GM23338 (cell line): Measurements from ENCODE around the gene SSU72. TPM values are rescaled to one million over a fixed set of nuclear protein-coding genes. Genes with fewer than 3 reads are reported as not detected.
A peak's percentile ranks its signal among the peaks of the same experiment; 100 is the strongest.

Experiments used
- ATAC-seq: fragments of 200-7000 bp; cut with Tn5 transposase; 3 replicates; pipeline ENCODE4 v1.9.1; 2020
- DNase-seq: peaks from one replicate; pipeline ENCODE4 v3.0.0-alpha.2; 2015; ENCODE audit warnings: low spot score
- H2AFZ ChIP-seq: fragments of 200-600 bp; sonication (generic); 2 replicates; pipeline ENCODE4 v1.8.0; 2016; ENCODE audit warnings: antibody characterized with exemption, mild to moderate bottlenecking, moderate library complexity
- H3F3A ChIP-seq: fragments of 200-600 bp; sonication (generic); replicated peaks from 2 replicates; pipeline ENCODE4 v1.8.0; 2017; ENCODE audit warnings: antibody characterized with exemption, mixed run types, low read depth
- H3K27ac ChIP-seq: fragments of 200-600 bp; sonication (generic); 2 replicates; pipeline ENCODE4 v1.6.1; 2016; ENCODE audit warnings: low read depth
- H3K27me3 ChIP-seq: fragments of 200-600 bp; sonication (generic); 2 replicates; pipeline ENCODE4 v1.8.0; 2016; ENCODE audit warnings: mild to moderate bottlenecking, mixed run types, moderate library complexity; ENCODE audit not compliant: insufficient read depth
- H3K36me3 ChIP-seq: fragments of 200-600 bp; sonication (generic); 2 replicates; pipeline ENCODE4 v1.8.0; 2016; ENCODE audit warnings: mild to moderate bottlenecking; ENCODE audit not compliant: insufficient read depth
- H3K4me1 ChIP-seq: fragments of 200-600 bp; sonication (generic); 2 replicates; pipeline ENCODE4 v1.8.0; 2016; ENCODE audit warnings: mild to moderate bottlenecking, moderate library complexity; ENCODE audit not compliant: insufficient read depth
- H3K4me2 ChIP-seq: fragments of 200-600 bp; sonication (generic); 2 replicates; pipeline ENCODE4 v1.7.1; 2017; ENCODE audit warnings: mixed run types
- H3K4me3 ChIP-seq: fragments of 200-600 bp; sonication (generic); 2 replicates; pipeline ENCODE4 v1.6.1; 2016; ENCODE audit warnings: mixed run types
- H3K79me2 ChIP-seq: fragments of 200-600 bp; sonication (generic); replicated peaks from 2 replicates; pipeline ENCODE4 v1.8.0; 2017; ENCODE audit warnings: mild to moderate bottlenecking; ENCODE audit not compliant: insufficient read depth
- H3K9me2 ChIP-seq: fragments of 200-600 bp; sonication (generic); 2 replicates; pipeline ENCODE4 v1.8.0; 2017; ENCODE audit not compliant: insufficient read depth
- H4K20me1 ChIP-seq: fragments of 200-600 bp; sonication (generic); replicated peaks from 2 replicates; pipeline ENCODE4 v1.8.0; 2017; ENCODE audit warnings: mild to moderate bottlenecking; ENCODE audit not compliant: insufficient read depth
- H3K27ac Mint-ChIP-seq: 2 replicates; pipeline ENCODE4 v1.8.0; 2020; ENCODE audit warnings: inconsistent platforms, mild to moderate bottlenecking, moderate library complexity, mixed read lengths
- H3K27me3 Mint-ChIP-seq: 3 replicates; pipeline ENCODE4 v1.8.0; 2022; ENCODE audit warnings: low read depth, mild to moderate bottlenecking, moderate library complexity, mixed read lengths, inconsistent platforms; ENCODE audit not compliant: insufficient read depth, poor library complexity
- H3K36me3 Mint-ChIP-seq: 3 replicates; pipeline ENCODE4 v1.8.0; 2021; ENCODE audit warnings: low read depth, mild to moderate bottlenecking, inconsistent platforms, moderate library complexity, mixed read lengths
- H3K4me1 Mint-ChIP-seq: 3 replicates; pipeline ENCODE4 v1.8.0; 2020; ENCODE audit warnings: mild to moderate bottlenecking, inconsistent platforms, mixed read lengths
- H3K4me3 Mint-ChIP-seq: 3 replicates; pipeline ENCODE4 v1.8.0; 2021; ENCODE audit warnings: moderate library complexity, mild to moderate bottlenecking, inconsistent platforms, mixed read lengths
- H3K9me3 Mint-ChIP-seq: 3 replicates; pipeline ENCODE4 v1.8.0; 2020; ENCODE audit warnings: moderate library complexity, mild to moderate bottlenecking, inconsistent platforms, mixed read lengths
- ETS1 ChIP-seq: IDR thresholded peaks from 2 replicates; pipeline ENCODE4 v1.6.1; 2016; ENCODE audit warnings: antibody characterized with exemption
- EZH2phosphoT487 ChIP-seq: fragments of 200-600 bp; sonication (generic); IDR thresholded peaks from one replicate; pipeline ENCODE4 v1.8.1; 2018; ENCODE audit warnings: antibody characterized with exemption; ENCODE audit not compliant: unreplicated experiment
- NANOG ChIP-seq: IDR thresholded peaks from 2 replicates; pipeline ENCODE4 v1.6.1; 2016; ENCODE audit warnings: antibody characterized with exemption, borderline replicate concordance
- STAT1 ChIP-seq: IDR thresholded peaks from one replicate; pipeline ENCODE4 v1.6.1; 2016; ENCODE audit warnings: antibody characterized with exemption; ENCODE audit not compliant: unreplicated experiment
- ZNF114 ChIP-seq: fragments of 250-450 bp; sonication (Bioruptor Pico); IDR thresholded peaks from 2 replicates; pipeline ENCODE4 v1.5.0; 2020; ENCODE audit warnings: mild to moderate bottlenecking, moderate library complexity
- ZNF462 ChIP-seq: fragments of 250-450 bp; sonication (Bioruptor Pico); IDR thresholded peaks from 2 replicates; pipeline ENCODE4 v1.5.0; 2020; ENCODE audit warnings: mild to moderate bottlenecking, moderate library complexity
- polyA plus RNA-seq: library from polyadenylated mRNA; unstranded; fragments of >200 nt; fragmentation: Nextera tagmentation; extraction: Ambion mirVana; gene quantifications from 2 replicates; pipeline ENCODE4 v1.2.1, GENCODE V29; 2016
- total RNA-seq: library from RNA; depleted of rRNA; stranded (reverse); fragments of >200 nt; shearing (Covaris generic); gene quantifications from 2 replicates; pipeline ENCODE4 v1.2.3, GENCODE V29; 2014
- TF ChIP-seq, protein P1 (sequence below), 2 experiments: fragments of 200-600 bp in 1 of 2; sonication (generic) in 1 of 2; conservative IDR thresholded peaks; 2 replicates each; pipeline versions ENCODE4 v1.5.1 to v1.6.1; 2016 to 2017; ENCODE audit warnings: antibody characterized with exemption in 2 of 2, low read depth in 2 of 2, mild to moderate bottlenecking in 2 of 2, moderate library complexity in 1 of 2

SSU72 gene
- total and polyA plus RNA-seq, 2 experiments from 2014 or later, result 148 to 248 TPM

- TF ChIP-seq ZNF462, result no peak
- no peak for TF ChIP-seq ZNF114 (CRISPR knock-in tag)
- TF ChIP-seq, protein P1, sequence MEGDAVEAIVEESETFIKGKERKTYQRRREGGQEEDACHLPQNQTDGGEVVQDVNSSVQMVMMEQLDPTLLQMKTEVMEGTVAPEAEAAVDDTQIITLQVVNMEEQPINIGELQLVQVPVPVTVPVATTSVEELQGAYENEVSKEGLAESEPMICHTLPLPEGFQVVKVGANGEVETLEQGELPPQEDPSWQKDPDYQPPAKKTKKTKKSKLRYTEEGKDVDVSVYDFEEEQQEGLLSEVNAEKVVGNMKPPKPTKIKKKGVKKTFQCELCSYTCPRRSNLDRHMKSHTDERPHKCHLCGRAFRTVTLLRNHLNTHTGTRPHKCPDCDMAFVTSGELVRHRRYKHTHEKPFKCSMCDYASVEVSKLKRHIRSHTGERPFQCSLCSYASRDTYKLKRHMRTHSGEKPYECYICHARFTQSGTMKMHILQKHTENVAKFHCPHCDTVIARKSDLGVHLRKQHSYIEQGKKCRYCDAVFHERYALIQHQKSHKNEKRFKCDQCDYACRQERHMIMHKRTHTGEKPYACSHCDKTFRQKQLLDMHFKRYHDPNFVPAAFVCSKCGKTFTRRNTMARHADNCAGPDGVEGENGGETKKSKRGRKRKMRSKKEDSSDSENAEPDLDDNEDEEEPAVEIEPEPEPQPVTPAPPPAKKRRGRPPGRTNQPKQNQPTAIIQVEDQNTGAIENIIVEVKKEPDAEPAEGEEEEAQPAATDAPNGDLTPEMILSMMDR (conservative IDR thresholded peaks at IDR 0.05; ENCODE audit: low read depth in 2 of 2), result no peak
- no peak for TF ChIP-seq STAT1
- TF ChIP-seq EZH2phosphoT487, result no peak
These were observed 40.8 kb upstream of the SSU72 start, which contains the start of gene MIB2 (continued) for GRCh38 chr1:1615256-1616044.

DNA sequence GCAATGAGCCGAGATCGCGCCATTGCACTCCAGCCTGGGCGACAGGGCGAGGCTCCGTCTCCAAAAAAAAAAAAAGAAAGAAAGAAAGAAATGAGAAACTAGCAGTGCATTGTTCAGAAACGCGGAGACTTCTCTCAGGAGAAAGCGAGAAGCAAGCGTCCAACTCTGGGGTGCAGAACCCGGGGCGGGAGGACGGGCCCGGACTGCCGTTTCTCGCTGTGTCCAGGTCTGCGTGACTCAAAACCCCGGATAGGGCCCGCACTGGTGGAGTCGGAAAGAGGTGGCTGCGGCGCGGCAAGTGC lies 40.2 kb upstream of the SSU72 start:
- Histone ChIP-seq H3K27me3 (no peaks in the 10 kb centered on the region), H3K4me2 (peak overlapping the region; percentile 90), H3K36me3 (no peaks in the 10 kb centered on the region), H2AFZ (0 out of 2 replicates have a peak overlapping the region, but pooled peaks have one; percentile 77), H3K27ac (peak overlapping the region; percentile 72; the same call in 1 of the 2 replicates), H3K9me2 (no peaks in the 10 kb centered on the region), H3K4me1 (peaks cover 6% of the 10 kb centered on the region; the same call in 1 of the 2 replicates), H4K20me1 (peaks cover 11% of the 10 kb centered on the region), H3F3A (peaks cover 11% of the 10 kb centered on the region; the same call in 1 of the 2 replicates), H3K79me2 (peaks cover 16% of the 10 kb centered on the region; the same call in 1 of the 2 replicates), H3K4me3 (peak overlapping the region; percentile 96)
- no peaks in the 10 kb centered on the region for H3K9me3 Mint-ChIP-seq
- peak overlapping the region; percentile 91 for H3K27ac Mint-ChIP-seq
- H3K36me3 Mint-ChIP-seq, result peaks cover 2% of the 10 kb centered on the region; the same call in 2 of the 3 replicates
- DNase-seq, result no peak
- ATAC-seq, result no peak
- peaks cover 14% of the 10 kb centered on the region for H3K27me3 Mint-ChIP-seq
- peak overlapping the region; percentile 95 for H3K4me3 Mint-ChIP-seq
- peaks cover 19% of the 10 kb centered on the region for H3K4me1 Mint-ChIP-seq
- TF ChIP-seq ETS1 (no peak), NANOG (no peak)
- TF ChIP-seq, protein P1 (conservative IDR thresholded peaks at IDR 0.05; ENCODE audit: low read depth in 2 of 2), result no peak
